Measurements from ENCODE around the gene EMX2. TPM values are rescaled to one million over a fixed set of nuclear protein-coding genes. Genes with fewer than 3 reads are reported as not detected.

The EMX2 gene
- not detected for total RNA-seq

DNA sequence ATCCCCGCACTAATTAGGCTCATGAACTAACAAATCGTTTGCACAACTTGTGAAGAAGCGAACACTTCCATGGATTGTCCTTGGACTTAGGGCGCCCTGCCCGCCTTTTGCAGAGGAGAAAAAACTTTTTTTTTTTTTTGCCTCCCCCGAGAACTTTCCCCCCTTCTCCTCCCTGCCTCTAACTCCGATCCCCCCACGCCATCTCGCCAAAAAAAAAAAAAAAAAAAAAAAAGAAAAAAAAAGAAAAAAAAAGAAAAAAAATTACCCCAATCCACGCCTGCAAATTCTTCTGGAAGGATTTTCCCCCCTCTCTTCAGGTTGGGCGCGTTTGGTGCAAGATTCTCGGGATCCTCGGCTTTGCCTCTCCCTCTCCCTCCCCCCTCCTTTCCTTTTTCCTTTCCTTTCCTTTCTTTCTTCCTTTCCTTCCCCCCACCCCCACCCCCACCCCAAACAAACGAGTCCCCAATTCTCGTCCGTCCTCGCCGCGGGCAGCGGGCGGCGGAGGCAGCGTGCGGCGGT, at the start of gene EMX2:
EMX2 (plus strand) TSS at position 41 of the 519 bp plus-strand sequence. CDS start 522 bp downstream, outside the sequence.

Other genes starting within 250 kb of the EMX2 start
- 10 to 100 TPM; 12.1 to 12.7 TPM for gene PDZD8, start 167.3 kb upstream of the EMX2 start, total RNA-seq

Data from activated naive CD4-positive, alpha-beta T cell treated with anti-CD3 and anti-CD28 coated beads, Interleukin-2, amount 10 ng/mL, durations not matched to agents 5 hours and 36 hours (primary cell).